ENCODE results near the gene LMO3.

LMO3 gene

GRCh38 chr12:16581416-16581815, 24.5 kb downstream of the LMO3 start:
- H3K36me3 ChIP-seq (replicated peaks in 1 of 2; ENCODE audit: control insufficient read depth in 2 of 2, insufficient read depth in 2 of 2, low read length in 2 of 2) = peaks cover 0 to 3% of the 10 kb centered on the region in 2 donors
- H2AFZ ChIP-seq (ENCODE audit: low read length) = no peak overlapping the region
- H2AK5ac ChIP-seq (ENCODE audit: low read depth, low read length) = no peak overlapping the region
- no peak overlapping the region for H3K27ac ChIP-seq (replicated peaks; ENCODE audit: low read length)
- no peak overlapping the region for H2BK120ac ChIP-seq (ENCODE audit: low read depth, low read length)
- no peak overlapping the region for H3K4me2 ChIP-seq (ENCODE audit: insufficient read depth, low read length, poor library complexity, severe bottlenecking)
- no peak overlapping the region for H4K91ac ChIP-seq (ENCODE audit: low read depth, low read length, poor library complexity)
- H3K23ac ChIP-seq (ENCODE audit: low read depth, low read length, poor library complexity) = no peak overlapping the region
- no peak overlapping the region for H2BK15ac ChIP-seq (ENCODE audit: low read length)
- no peak overlapping the region for H2BK12ac ChIP-seq (ENCODE audit: low read length)
- no peak overlapping the region for H3K9ac ChIP-seq (ENCODE audit: low read depth, low read length, poor library complexity)
- H3K4me3 ChIP-seq (ENCODE audit: low read length in 2 of 2) = no peak overlapping the region
- no peak overlapping the region for H3K4ac ChIP-seq (ENCODE audit: low read length)
- no peak overlapping the region for H3K14ac ChIP-seq (ENCODE audit: low read length)
- no peak overlapping the region for H4K8ac ChIP-seq (ENCODE audit: low read depth, low read length)
- no peaks in the 10 kb centered on the region for H3K79me1 ChIP-seq (ENCODE audit: low read depth, low read length)
- no peak overlapping the region for H3K18ac ChIP-seq (ENCODE audit: low read length)
- DNase-seq (ENCODE audit: low spot score) = no peak
- H3K4me1 ChIP-seq (ENCODE audit: control insufficient read depth in 2 of 2, insufficient read depth in 1 of 2, low read depth in 1 of 2, low read length in 2 of 2) = no peaks in the 10 kb centered on the region
- no peak overlapping the region for H2BK5ac ChIP-seq (ENCODE audit: low read length)
- H3K27me3 ChIP-seq (ENCODE audit: control insufficient read depth in 3 of 3, insufficient read depth in 3 of 3, low read depth in 1 of 3, low read length in 3 of 3) = no peaks in the 10 kb centered on the region
- H3K9me3 ChIP-seq (replicated peaks in 1 of 2; ENCODE audit: control insufficient read depth in 2 of 2, insufficient read depth in 1 of 2, low read depth in 1 of 2, low read length in 2 of 2) = no peaks in the 10 kb centered on the region

- WGBS, 2 donors (ENCODE audit: extremely low coverage in 2 of 2, insufficient read length in 2 of 2, insufficient replicate concordance in 1 of 2) = no CpG with 5 or more reads among the region's 1 CpG
- no peak overlapping the region for H3K23ac ChIP-seq (ENCODE audit: low read depth, low read length, poor library complexity)
- no peaks in the 10 kb centered on the region for H3K79me1 ChIP-seq (ENCODE audit: low read depth, low read length)
- H4K8ac ChIP-seq (ENCODE audit: low read depth, low read length) = no peak overlapping the region
- no peak overlapping the region for H2AFZ ChIP-seq (ENCODE audit: low read length)
- no peak overlapping the region for H3K27ac ChIP-seq (replicated peaks; ENCODE audit: low read length)
- H4K91ac ChIP-seq (ENCODE audit: low read depth, low read length, poor library complexity) = no peak overlapping the region
- no peak overlapping the region for H3K4me2 ChIP-seq (ENCODE audit: insufficient read depth, low read length, poor library complexity, severe bottlenecking)
- no peak overlapping the region for H3K9ac ChIP-seq (ENCODE audit: low read depth, low read length, poor library complexity)
- H3K36me3 ChIP-seq (replicated peaks in 1 of 2; ENCODE audit: control insufficient read depth in 2 of 2, insufficient read depth in 2 of 2, low read length in 2 of 2) = no peaks in the 10 kb centered on the region
- H3K4me3 ChIP-seq (ENCODE audit: low read length in 2 of 2) = no peak overlapping the region
- H2BK12ac ChIP-seq (ENCODE audit: low read length) = no peak overlapping the region
- no peaks in the 10 kb centered on the region for H3K27me3 ChIP-seq (ENCODE audit: control insufficient read depth in 3 of 3, insufficient read depth in 3 of 3, low read depth in 1 of 3, low read length in 3 of 3)
- H2BK15ac ChIP-seq (ENCODE audit: low read length) = no peak overlapping the region
- H3K18ac ChIP-seq (ENCODE audit: low read length) = no peak overlapping the region
- H3K4ac ChIP-seq (ENCODE audit: low read length) = no peak overlapping the region
- no peak overlapping the region for H2BK120ac ChIP-seq (ENCODE audit: low read depth, low read length)
- H2AK5ac ChIP-seq (ENCODE audit: low read depth, low read length) = no peak overlapping the region
- no peaks in the 10 kb centered on the region for H3K9me3 ChIP-seq (replicated peaks in 1 of 2; ENCODE audit: control insufficient read depth in 2 of 2, insufficient read depth in 1 of 2, low read depth in 1 of 2, low read length in 2 of 2)
- H3K14ac ChIP-seq (ENCODE audit: low read length) = no peak overlapping the region
- H3K4me1 ChIP-seq (ENCODE audit: control insufficient read depth in 2 of 2, insufficient read depth in 1 of 2, low read depth in 1 of 2, low read length in 2 of 2) = peaks cover 0 to 2% of the 10 kb centered on the region in 2 donors
- DNase-seq (ENCODE audit: low spot score) = no peak
- no peak overlapping the region for H2BK5ac ChIP-seq (ENCODE audit: low read length)
Measured at GRCh38 chr12:16579041-16579440, 26.9 kb downstream of the LMO3 start.

- Histone ChIP-seq H3K23ac (ENCODE audit: low read depth, low read length, poor library complexity) (no peak overlapping the region), H2AFZ (ENCODE audit: low read length) (no peak overlapping the region), H3K4me3 (ENCODE audit: low read length in 2 of 2) (no peak overlapping the region), H2BK12ac (ENCODE audit: low read length) (no peak overlapping the region), H3K14ac (ENCODE audit: low read length) (no peak overlapping the region), H3K27ac (replicated peaks; ENCODE audit: low read length) (peak overlapping the region; percentile 45), H3K27me3 (ENCODE audit: control insufficient read depth in 3 of 3, insufficient read depth in 3 of 3, low read depth in 1 of 3, low read length in 3 of 3) (no peaks in the 10 kb centered on the region), H2BK120ac (ENCODE audit: low read depth, low read length) (no peak overlapping the region), H2BK5ac (ENCODE audit: low read length) (no peak overlapping the region), H3K4ac (ENCODE audit: low read length) (no peak overlapping the region), H3K4me2 (ENCODE audit: insufficient read depth, low read length, poor library complexity, severe bottlenecking) (no peak overlapping the region), H3K4me1 (ENCODE audit: control insufficient read depth in 2 of 2, insufficient read depth in 1 of 2, low read depth in 1 of 2, low read length in 2 of 2) (peaks cover 0 to 6% of the 10 kb centered on the region in 2 donors), H3K9me3 (replicated peaks in 1 of 2; ENCODE audit: control insufficient read depth in 2 of 2, insufficient read depth in 1 of 2, low read depth in 1 of 2, low read length in 2 of 2) (no peaks in the 10 kb centered on the region), H3K9ac (ENCODE audit: low read depth, low read length, poor library complexity) (no peak overlapping the region), H2AK5ac (ENCODE audit: low read depth, low read length) (no peak overlapping the region), H2BK15ac (ENCODE audit: low read length) (no peak overlapping the region), H3K36me3 (replicated peaks in 1 of 2; ENCODE audit: control insufficient read depth in 2 of 2, insufficient read depth in 2 of 2, low read length in 2 of 2) (no peaks in the 10 kb centered on the region), H4K8ac (ENCODE audit: low read depth, low read length) (no peak overlapping the region), H3K18ac (ENCODE audit: low read length) (no peak overlapping the region), H3K79me1 (ENCODE audit: low read depth, low read length) (no peaks in the 10 kb centered on the region), H4K91ac (ENCODE audit: low read depth, low read length, poor library complexity) (no peak overlapping the region)
- no CpG with 5 or more reads among the region's 21 CpGs for WGBS, 2 donors (ENCODE audit: extremely low coverage in 2 of 2, insufficient read length in 2 of 2, insufficient replicate concordance in 1 of 2)
- DNase-seq (ENCODE audit: low spot score) = peak; percentile 38
Measured at GRCh38 chr12:16573398-16574077, 32.4 kb downstream of the LMO3 start.

GRCh38 chr12:16568873-16569272, 37.1 kb downstream of the LMO3 start:
- Histone ChIP-seq H3K27me3 (ENCODE audit: control insufficient read depth in 3 of 3, insufficient read depth in 3 of 3, low read depth in 1 of 3, low read length in 3 of 3) (no peaks in the 10 kb centered on the region), H2BK5ac (ENCODE audit: low read length) (no peak overlapping the region), H2BK15ac (ENCODE audit: low read length) (no peak overlapping the region), H3K4me3 (ENCODE audit: low read length in 2 of 2) (no peak overlapping the region), H3K18ac (ENCODE audit: low read length) (no peak overlapping the region), H2BK12ac (ENCODE audit: low read length) (no peak overlapping the region), H3K4ac (ENCODE audit: low read length) (no peak overlapping the region), H3K9me3 (replicated peaks in 1 of 2; ENCODE audit: control insufficient read depth in 2 of 2, insufficient read depth in 1 of 2, low read depth in 1 of 2, low read length in 2 of 2) (no peaks in the 10 kb centered on the region), H2AFZ (ENCODE audit: low read length) (no peak overlapping the region), H2AK5ac (ENCODE audit: low read depth, low read length) (no peak overlapping the region), H3K4me1 (ENCODE audit: control insufficient read depth in 2 of 2, insufficient read depth in 1 of 2, low read depth in 1 of 2, low read length in 2 of 2) (peaks cover 0 to 3% of the 10 kb centered on the region in 2 donors), H3K9ac (ENCODE audit: low read depth, low read length, poor library complexity) (no peak overlapping the region), H3K79me1 (ENCODE audit: low read depth, low read length) (no peaks in the 10 kb centered on the region), H3K27ac (replicated peaks; ENCODE audit: low read length) (no peak overlapping the region), H2BK120ac (ENCODE audit: low read depth, low read length) (no peak overlapping the region), H3K4me2 (ENCODE audit: insufficient read depth, low read length, poor library complexity, severe bottlenecking) (no peak overlapping the region), H3K14ac (ENCODE audit: low read length) (no peak overlapping the region), H3K23ac (ENCODE audit: low read depth, low read length, poor library complexity) (no peak overlapping the region), H4K91ac (ENCODE audit: low read depth, low read length, poor library complexity) (no peak overlapping the region), H4K8ac (ENCODE audit: low read depth, low read length) (no peak overlapping the region), H3K36me3 (replicated peaks in 1 of 2; ENCODE audit: control insufficient read depth in 2 of 2, insufficient read depth in 2 of 2, low read length in 2 of 2) (no peaks in the 10 kb centered on the region)
- no CpG with 5 or more reads among the region's 1 CpG for WGBS, 2 donors (ENCODE audit: extremely low coverage in 2 of 2, insufficient read length in 2 of 2, insufficient replicate concordance in 1 of 2)
- no peak for DNase-seq (ENCODE audit: low spot score)

All from neuronal stem cell (in vitro differentiated cells).